Activated CD8-positive, alpha-beta memory T cell treated with anti-CD3 and anti-CD28 coated beads for 4 hours (primary cell): ENCODE data around the gene FBXO2.

Experiments used
- DNase-seq, 2 donors: peaks; one replicate each; pipeline ENCODE4 v3.0.0-alpha.2; 2020; ENCODE audit warnings: low read depth in 2 of 2

The FBXO2 gene

DNA sequence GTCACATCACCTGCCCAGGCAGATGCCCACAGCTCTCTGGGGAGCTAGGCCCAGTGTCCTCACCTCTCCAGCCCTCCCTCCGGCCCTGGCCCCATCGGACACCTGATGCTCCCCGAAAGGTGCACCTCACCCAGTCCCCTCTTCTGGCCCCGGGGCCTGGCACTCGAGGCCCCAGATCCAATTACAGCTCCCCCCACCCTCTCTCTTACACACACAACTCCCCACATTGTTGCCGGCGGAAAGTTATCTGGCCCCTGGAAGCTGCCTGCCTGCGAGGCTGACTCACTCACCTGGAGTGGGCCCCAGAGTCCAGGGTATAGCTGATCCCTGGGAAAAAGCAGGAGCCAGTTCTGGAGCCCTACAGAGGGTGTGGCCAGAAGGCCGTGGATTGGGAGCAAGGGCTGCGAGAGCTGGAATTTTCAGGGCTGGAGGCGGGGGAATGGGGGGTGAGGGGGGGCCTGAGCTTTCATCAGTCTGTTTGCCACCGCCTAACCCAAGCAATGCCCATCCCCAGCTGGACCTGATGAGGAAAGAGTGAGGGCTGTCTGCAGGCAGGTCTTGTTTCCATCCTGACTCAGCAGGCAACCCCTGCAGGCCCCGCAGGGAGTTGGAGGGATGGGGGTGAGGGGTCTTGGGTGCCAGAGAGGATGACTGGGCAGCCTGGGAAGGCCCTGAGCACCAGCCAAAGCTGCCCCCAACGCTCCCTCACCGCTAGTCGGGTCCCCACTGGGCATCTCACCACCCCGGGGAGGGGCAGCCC, 948 bp downstream of the FBXO2 start:
- DNase-seq: no peak

DNA sequence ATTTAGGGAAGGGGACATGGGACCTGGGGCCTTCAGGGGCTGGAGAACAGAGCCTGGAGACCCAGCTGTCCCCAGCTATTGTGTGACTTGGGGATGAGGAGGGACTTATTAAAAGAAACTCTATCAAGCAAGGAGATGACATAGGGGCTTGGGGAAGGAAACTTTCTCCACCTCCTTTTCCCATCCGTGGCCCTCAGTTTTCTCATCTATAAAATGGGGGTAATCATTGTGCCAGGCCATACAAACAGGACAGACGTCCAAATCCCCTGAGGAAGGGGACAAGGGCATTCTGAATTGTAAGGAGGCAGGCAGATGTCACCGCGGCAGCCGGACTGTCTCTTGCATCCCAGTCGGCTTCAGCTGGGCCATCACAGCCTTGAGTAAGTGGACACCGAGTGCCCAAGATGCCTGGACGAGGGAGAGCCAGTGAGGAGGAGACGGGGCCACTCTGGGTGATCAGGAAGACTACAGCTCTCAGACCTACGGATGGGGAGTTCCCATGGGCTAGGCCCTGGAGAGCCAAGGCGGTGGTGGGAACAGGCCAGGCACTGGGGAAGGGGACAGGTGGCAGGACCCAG, 1.9 kb downstream of the FBXO2 start:
- no peak for DNase-seq

DNA sequence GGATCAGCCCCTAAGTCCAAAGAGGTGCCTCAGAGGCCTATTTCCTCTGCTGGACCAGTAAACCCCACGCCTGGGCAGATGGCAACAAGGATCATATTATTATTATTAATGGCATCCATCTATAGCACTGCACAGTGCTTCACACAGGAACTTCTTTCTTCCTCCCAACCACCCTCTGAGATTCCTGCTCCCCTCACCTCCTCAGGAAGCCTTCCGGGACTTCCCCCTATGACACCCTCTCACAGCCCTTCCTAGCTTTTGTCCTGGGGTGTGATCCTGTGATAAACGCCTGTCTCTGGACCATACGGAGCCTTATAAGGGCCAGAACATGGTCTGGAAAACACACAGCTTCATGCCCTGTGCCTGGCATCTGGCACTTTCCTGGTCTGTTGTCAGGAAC, 3.2 kb downstream of the FBXO2 start:
- no peak for DNase-seq

DNA sequence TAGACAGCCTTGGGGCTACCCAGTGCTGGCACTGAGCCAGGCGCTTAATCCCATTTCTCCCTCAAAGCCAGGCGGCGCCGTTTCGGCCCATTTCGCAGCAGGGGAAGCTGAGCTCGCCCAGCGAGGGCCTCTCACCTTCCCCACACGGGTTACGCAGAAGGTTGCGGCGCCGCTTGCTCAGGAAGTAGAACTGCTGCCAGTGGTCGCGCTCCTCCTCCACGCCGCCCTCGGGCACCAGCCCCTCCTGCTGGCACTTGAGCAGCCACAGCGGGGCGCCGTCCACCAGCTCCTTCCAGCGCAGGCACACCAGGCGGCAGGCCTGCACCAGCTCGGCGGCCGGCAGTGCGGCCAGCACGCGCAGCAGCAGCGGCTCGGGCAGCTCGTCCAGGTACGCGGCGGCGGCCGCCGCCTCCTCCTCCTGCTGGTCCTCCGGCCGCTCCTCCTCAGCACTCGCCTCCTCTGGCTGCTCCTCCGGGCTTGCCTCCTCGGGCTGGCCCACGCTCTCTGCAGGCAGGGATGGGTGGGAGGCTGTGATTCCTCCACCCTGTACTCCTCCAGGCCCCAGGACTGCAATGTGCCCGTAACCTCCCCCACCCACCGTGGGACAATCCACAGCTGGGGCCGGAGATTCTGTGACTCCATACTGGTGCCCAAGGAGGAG, 3.8 kb downstream of the FBXO2 start:
- DNase-seq: peak; percentile 53 to 55

DNA sequence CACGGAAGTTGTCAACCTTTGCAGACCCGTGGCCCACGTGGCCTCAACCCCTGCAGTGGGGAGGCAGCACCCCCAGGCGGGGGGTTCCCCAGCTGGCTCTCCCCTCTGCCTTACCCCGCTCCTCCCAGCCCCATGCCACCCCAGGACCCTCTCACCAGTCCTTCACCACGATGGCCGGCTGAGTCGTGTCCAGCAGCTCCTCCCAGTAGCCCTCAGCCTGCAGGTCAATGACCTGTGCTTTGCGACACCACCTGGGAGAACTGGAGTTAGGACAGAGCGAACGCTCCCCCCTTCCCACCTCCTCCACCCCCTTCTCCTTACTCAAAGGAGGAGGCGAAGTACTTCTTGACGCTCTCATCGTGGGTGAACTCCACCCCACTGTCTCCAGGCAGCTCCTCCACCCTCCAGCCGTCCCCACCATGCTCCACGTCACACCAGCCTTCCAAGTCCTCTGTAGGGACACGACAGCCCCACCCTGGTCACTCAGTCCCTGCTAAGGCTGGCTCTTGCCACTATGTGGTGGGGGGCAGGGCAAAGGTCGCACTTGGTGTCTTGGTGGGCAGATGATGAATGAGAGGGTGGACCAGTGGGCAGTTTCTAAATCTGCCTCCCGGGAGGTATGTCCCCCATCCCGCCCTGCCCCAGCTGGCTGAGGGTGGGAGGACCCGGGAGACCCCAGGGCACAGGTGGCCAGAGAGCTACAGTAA, 4.5 kb downstream of the FBXO2 start:
- DNase-seq: no peak

DNA sequence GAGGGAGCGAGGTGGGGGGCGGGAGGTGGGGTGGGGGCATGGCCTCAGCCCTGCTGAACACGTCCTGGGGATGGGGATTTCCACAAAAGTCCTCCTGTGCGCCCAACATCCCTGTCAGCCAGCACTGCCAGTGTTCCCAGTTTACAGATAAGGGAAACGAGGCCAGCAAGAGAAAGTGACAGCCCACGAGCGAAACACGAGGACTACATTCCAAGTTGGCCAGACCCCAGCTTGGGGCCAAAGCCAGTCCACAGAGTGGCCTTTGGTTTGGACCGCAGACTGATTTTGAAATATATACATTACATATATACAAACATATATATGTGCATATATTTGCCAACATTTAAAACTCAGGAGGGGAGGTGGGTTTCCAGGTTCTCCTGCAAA, 5.0 kb downstream of the FBXO2 start:
- no peak for DNase-seq

DNA sequence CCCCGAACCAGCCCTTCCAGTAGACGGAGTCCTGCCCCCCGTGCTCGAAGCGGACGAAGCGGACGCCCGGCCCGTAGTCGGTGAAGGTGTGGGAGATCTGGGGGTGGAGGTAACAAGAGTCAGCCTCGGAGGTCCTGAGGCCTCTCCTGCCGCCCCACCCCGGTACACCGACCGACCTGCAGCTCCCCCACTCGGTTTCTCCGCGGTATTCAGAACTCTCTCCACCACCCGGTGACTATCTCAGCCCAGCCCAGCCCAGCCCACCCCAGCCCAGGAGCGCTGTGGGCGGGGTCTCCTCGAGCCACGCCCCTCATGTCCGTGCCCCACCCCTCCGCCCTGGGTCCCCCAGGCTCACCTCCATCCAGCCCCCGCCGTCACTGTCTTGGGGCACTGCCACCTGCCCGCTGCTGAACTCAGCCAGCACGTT, 5.5 kb downstream of the FBXO2 start:
- DNase-seq: peak in 1 of 2 donors; percentile 8

DNA sequence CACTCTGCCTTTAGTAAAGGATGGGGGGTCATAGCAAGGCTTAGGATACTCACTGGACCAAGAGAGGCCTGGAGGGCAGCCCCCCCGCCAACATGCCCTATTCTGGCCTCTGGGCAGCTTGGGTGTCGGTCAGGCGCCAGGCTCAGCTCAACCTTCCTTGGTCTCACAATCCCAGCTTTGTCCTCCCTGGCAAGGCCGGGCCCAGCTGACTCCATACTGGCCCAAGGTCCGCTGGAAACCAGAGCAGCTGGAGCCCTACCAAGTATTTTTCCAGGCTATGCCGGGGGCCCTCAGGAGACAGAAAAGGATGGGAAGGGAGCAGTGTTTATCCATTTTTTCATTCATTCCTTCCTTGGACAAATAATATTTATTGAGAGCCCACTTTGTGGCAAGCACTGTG, 6.2 kb downstream of the FBXO2 start:
- no peak for DNase-seq

DNA sequence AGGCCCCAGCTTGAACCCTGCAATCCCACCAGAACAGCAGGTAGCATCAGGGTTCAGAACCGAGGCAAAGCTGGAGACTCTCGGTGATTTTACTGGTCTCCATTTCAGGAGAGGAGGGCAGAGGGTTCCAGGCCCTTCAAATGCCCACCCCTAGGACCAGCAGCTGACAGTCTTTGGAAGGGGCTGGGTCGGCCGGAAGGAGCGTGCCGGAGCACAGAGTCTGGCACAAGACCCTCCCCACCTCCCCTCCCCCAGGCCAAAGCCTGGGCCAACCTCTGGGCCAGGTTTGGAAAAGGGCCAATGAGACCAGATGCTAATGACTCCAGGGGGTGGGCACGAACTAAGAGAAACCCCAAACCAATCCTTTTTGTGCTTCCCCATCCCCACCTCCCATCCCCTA, 6.9 kb downstream of the FBXO2 start:
- no peak for DNase-seq

DNA sequence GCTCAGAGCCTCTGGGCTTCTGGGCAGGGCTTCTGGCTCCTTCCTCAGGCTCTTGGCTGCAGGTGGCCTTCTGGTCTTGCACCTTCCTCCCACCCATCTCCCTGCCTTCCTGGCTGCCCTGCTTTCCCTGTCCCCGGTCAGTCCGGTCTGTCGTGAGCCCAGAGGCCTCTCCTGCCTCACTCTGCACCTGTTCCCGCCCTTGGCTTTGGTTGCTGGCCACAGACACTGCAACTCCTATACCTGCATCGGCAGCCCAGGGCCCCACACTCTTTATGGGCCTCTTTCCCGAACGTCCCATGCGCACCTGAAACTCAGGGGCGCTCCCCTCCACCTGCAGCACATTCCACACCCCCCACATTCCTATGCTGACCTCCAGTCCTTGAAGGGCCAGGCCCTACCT, 7.9 kb downstream of the FBXO2 start:
- no peak for DNase-seq

DNA sequence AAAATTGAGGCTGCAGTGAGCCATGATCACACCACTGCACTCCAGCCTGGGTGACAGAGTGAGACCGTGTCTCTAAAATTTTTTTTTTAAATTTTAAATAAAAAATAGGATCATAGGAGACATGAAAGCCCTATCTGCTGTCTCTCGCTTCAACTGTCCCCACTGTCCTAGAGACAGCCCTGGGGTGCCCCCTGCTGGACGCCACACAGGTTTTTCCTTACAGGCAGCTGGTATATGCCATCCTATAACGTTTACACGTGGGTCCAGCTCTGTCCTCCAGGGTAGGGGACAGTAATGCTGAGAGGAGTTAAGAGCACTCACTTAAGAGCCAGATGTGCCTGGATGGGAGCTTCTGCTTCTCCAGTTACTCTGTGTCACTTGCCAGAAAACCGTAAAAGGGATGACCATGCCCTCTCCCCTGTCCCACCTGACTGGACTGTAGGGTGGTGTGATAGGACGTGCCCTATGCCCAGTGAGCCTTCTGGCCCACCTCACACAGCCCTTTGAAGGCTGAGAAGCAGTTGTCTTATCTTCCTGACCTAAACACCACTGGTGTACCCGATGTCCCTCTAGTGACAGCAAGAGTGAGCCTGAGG, 8.5 kb downstream of the FBXO2 start:
- DNase-seq: peak; percentile 43 to 58

DNA sequence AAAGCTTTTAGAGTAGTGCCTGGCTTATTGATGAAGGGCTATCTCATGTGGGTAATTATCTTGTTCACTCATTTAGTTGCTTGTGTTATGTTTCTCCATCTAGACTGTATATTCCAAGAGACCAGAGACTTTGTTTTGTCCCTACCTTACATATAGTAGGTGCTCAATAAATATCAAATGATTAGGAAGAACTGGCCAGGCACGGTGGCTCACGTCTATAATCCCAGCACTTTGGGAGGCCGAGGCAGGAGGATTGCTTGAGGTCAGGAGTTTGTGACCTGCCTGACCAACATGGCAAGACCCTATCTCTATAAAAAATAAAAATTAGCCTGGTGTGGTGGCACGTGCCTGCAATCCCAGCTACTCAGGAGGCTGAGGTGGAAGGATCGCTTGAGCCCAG, 9.0 kb downstream of the FBXO2 start:
- DNase-seq: no peak

DNA sequence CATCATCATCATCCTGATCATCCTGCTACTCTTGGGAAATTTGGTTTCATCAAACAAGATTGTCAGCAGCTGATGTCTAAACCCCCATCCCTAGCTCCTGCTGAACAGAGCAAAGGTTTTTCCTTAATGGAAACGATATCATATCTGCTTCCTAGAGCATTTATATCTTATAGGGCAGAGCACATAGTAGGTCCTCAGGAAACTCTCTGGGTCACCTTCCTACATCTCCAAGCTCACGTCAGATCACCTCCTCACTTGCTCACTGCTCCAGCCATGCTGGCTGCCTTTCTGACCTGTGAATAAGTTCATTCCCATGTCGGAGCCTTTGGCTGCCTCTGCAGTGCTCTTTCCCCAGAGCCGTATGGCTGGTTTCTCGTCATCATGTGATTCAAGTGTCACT, 10.4 kb downstream of the FBXO2 start:
- no peak for DNase-seq

DNA sequence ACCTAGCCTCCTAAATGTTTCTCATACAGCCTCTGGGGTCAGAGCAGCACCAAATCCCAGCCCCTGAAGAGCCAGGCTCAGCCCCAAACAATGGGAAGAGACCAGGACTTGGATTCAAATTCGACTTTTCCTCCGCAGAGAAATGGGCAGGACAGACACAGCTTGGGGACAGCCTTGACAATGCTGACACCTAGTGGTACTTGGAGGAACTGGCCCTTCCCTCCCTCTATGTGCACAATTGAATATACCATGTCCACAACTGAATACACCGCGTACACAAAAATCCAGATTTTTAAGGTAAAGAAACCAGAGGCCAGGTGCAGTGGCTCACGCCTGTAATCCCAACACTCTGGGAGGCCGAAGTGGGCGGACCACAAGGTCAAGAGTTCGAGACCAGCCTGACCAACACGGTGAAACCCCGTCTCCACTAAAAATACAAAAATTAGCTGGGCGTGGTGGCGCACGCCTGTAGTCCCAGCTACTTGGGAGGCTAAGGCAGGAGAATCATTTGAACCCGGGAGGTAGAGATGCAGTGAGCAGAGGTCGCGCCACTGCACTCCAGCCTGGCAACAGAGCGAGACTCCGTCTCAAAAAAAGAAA, 11.7 kb downstream of the FBXO2 start:
- peak; percentile 46 to 47 for DNase-seq

DNA sequence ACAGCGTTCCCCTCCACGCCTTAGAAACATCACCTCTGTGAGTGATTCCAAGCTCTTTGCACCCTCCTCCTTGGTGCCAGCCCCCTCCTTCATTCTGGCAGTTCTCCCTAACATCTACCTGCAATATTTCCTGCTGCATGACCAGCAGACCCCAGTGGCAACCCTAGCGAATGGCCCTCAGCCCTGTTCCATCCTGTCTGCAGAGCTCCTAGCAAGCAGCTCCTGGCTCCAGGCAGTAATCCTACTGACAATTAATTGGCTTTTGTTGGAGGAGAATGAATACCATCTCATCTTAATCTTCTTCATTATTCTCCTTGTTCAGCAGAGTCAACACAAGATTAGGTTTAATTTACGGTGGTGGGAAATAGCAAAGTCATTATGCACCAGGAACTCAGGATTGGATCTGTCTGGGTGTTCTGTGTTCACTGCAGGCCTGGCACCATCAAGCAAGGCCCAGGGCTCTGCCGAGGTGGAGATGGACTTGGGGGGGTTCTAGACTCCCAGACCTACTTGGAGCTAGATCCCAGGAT, 12.4 kb downstream of the FBXO2 start:
- DNase-seq: no peak

DNA sequence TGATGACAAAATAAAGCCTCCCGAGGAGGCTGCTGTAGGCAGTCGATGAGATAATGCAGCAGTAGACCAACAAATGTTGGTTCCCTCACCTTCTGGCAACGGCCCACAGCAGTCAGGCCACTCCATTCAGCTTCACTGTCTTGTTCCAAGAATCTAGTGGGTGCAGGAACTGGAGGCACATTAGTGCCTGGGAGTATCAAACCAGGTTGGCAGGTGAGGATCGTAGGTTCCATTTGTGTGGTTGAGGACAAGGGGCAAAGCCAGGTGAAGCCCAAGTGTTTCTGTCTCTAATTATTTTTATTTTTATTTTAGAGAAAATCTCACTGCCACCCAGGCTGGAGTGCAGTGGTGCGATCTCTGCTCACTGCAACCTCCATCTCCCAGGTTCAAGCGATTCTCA, 13.3 kb downstream of the FBXO2 start:
- no peak for DNase-seq

DNA sequence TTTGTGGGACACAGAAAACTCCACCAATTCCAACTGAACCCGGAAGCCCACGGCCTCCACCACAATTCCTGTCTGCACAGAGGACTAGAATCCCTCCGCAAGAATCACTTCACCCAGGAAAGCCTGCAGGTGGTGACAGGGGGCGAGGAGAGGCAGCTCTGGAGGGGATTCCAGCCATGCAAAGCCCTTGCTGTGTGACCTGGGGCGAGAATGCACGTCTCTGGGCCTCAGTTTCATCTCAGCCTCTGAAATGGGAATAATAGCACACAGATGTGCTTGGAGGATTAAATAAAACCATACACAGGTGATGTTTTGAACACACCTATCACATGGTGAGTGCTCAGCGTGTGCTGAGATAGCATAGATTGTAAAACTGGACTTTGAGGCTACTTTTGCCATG, 14.1 kb downstream of the FBXO2 start:
- DNase-seq: no peak

DNA sequence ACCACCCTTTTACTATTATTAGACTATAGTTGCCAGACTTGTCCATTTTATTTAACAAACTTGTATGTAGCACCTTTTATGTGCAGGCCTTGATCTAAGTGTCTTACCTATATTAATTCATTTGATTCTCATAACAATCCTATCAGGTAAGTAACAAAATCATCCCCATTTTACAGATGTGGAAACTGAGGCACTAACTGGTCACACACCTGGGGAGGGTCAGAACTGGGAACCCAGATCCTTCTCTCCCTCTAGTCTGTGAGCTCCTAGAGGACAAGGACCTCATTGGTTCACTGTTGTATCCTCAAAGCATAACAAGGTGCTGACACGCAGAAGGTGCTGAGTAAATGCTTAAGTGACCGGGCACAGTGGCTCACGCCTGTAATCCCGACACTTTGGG, 14.9 kb downstream of the FBXO2 start:
- DNase-seq: no peak

DNA sequence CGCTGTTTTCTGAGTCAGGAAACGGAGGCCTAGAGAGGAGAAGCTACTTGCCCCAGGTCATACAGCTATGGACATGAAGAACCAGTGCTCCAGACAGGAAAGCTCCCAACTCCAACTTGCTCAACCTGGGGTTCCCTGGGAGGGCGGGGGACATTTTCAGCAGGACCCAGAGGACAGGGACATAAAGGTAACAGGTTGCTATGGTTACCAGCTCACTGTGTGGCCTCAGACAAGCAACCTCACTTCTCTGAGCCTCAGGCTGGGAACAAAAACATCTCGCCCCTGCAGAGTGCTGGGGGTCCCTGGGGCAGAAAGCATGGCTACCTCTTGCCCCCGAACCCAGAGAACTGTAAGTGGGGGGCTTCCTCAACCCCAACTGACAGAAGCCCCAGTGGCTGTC, 16.1 kb downstream of the FBXO2 start:
- no peak for DNase-seq

DNA sequence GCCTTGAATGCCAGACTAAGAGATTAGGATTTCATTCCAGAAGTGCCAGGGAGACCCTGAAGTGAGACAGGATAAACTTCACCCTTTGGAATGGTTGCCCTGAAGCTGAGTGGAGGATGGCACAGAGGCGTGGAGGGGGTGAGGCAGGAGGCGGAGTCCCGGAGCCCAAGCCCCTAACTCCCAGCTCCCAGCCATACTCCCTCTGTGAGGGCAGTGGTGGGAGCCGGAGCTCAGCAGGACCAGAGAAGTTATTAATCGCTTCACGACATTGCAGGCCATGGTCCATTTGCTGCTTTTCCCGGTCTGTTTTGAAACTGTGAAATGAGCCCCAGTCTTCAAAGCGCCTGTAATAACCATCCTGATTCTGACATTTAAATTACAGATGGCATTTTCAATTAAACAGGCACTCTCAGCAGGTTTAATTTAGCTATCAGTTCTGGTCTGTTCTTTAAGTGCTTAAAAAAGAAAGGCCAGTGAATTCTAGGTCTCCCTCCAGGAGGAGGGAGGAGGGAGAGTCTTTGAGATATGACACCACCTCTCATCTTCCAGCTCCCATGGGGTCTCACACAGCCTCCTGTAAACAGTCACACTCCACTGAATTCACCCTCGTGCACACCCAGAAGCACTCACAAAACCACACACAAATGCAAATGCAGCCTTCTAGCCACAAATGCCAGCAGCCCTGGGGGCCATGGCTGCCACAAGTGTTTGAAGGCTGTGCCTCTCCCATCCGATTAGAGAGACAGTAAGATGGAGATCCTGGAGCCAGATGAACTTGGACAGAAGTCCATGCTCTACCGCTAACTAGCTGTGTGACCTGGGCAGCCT, 19.6 kb downstream of the FBXO2 start:
- no peak for DNase-seq
